ENCODE results near the gene WDR82. TPM values are rescaled to one million over a fixed set of nuclear protein-coding genes. Genes with fewer than 3 reads are reported as not detected.

WDR82 gene
- total and polyA plus RNA-seq, 10 of the 15 experiments (the other 5 are each of a cell fraction or from before 2014, with no cell fraction given), result 10.1 to 82.4 (median 48.7) TPM

DNA sequence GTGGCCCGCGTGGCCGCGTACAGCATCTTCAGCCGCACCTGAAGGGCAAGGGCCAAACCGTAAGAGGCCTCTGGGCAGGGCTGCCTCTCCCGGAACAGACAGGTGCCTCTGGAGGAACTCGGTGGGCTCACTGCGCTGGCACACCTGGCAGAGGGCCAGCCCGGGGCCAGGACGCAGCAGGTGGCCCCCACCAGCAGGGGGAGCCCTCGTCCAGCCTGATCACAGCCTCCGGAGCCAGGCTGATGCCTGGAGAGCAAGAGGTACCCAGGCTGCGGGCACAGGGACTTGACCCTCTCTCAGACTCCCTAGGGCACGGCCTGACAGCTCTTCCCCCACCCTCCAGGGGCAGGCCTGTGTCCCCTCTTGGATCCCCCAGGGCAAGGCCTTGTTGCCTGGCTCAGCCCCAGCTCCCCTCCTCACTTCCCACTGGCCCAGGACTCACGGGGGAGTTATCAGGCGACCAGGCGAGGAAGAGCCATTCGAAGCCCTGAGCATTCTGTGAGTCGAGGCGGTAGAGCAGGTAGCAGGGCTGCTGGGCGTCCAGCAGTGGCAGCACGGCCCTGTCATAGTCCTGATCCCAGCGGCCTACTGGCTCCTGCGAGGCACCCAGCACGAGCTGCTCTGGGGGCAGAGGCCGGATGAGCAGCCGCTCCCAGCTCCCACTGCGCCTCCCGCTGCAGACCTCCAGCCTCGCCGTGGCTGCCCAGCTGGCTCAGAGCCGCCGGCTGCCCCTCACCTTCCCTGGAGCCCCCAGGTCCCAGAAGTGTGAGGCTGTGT lies 46.8 kb downstream of the WDR82 start (continued):
- TF ChIP-seq ASH2L (IDR thresholded peaks at IDR 0.05; ENCODE audit: borderline replicate concordance, low read depth) (no peak), SREBF1 (IDR thresholded peaks at IDR 0.05; ENCODE audit: low read length) (no peak), ZNF207 (IDR thresholded peaks at IDR 0.05; ENCODE audit: borderline replicate concordance) (no peak), SMC3 (IDR thresholded peaks at IDR 0.05; ENCODE audit: borderline replicate concordance, low read length) (peak; percentile 77), RAD51 (IDR thresholded peaks at IDR 0.05) (no peak), JUNB (IDR thresholded peaks at IDR 0.05) (no peak), IKZF1 (conservative IDR thresholded peaks at IDR 0.05) (0 out of 2 replicates have a peak, but pooled peaks have one; percentile 23), PML (IDR thresholded peaks at IDR 0.05; ENCODE audit: low read length) (no peak), YY1 (IDR thresholded peaks at IDR 0.05; ENCODE audit: low read depth, low read length) (peak; percentile 44; the same call in 1 of the 2 replicates), CBX3 (IDR thresholded peaks at IDR 0.05; ENCODE audit: borderline replicate concordance, low read depth) (no peak), TAF1 (IDR thresholded peaks at IDR 0.05; ENCODE audit: borderline replicate concordance, low read depth, low read length) (no peak)
- TF ChIP-seq, protein P1, sequence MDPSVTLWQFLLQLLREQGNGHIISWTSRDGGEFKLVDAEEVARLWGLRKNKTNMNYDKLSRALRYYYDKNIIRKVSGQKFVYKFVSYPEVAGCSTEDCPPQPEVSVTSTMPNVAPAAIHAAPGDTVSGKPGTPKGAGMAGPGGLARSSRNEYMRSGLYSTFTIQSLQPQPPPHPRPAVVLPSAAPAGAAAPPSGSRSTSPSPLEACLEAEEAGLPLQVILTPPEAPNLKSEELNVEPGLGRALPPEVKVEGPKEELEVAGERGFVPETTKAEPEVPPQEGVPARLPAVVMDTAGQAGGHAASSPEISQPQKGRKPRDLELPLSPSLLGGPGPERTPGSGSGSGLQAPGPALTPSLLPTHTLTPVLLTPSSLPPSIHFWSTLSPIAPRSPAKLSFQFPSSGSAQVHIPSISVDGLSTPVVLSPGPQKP (IDR thresholded peaks at IDR 0.05; ENCODE audit: low read depth, low read length), result no peak
- TF ChIP-seq, protein P2, sequence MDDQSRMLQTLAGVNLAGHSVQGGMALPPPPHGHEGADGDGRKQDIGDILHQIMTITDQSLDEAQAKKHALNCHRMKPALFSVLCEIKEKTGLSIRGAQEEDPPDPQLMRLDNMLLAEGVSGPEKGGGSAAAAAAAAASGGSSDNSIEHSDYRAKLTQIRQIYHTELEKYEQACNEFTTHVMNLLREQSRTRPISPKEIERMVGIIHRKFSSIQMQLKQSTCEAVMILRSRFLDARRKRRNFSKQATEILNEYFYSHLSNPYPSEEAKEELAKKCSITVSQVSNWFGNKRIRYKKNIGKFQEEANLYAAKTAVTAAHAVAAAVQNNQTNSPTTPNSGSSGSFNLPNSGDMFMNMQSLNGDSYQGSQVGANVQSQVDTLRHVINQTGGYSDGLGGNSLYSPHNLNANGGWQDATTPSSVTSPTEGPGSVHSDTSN (IDR thresholded peaks at IDR 0.05; ENCODE audit: insufficient replicate concordance, low read depth, low read length), result no peak
- TF ChIP-seq, protein P3, sequence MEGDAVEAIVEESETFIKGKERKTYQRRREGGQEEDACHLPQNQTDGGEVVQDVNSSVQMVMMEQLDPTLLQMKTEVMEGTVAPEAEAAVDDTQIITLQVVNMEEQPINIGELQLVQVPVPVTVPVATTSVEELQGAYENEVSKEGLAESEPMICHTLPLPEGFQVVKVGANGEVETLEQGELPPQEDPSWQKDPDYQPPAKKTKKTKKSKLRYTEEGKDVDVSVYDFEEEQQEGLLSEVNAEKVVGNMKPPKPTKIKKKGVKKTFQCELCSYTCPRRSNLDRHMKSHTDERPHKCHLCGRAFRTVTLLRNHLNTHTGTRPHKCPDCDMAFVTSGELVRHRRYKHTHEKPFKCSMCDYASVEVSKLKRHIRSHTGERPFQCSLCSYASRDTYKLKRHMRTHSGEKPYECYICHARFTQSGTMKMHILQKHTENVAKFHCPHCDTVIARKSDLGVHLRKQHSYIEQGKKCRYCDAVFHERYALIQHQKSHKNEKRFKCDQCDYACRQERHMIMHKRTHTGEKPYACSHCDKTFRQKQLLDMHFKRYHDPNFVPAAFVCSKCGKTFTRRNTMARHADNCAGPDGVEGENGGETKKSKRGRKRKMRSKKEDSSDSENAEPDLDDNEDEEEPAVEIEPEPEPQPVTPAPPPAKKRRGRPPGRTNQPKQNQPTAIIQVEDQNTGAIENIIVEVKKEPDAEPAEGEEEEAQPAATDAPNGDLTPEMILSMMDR (IDR thresholded peaks at IDR 0.05 in 2 of 3, conservative IDR thresholded peaks at IDR 0.05 in 1 of 3; ENCODE audit: control insufficient read depth in 2 of 3, extremely low read depth in 1 of 3, insufficient read depth in 1 of 3, low read depth in 3 of 3, low read length in 3 of 3), result peak; percentile 92 to 98 (median 95)
- TF ChIP-seq, protein P4, sequence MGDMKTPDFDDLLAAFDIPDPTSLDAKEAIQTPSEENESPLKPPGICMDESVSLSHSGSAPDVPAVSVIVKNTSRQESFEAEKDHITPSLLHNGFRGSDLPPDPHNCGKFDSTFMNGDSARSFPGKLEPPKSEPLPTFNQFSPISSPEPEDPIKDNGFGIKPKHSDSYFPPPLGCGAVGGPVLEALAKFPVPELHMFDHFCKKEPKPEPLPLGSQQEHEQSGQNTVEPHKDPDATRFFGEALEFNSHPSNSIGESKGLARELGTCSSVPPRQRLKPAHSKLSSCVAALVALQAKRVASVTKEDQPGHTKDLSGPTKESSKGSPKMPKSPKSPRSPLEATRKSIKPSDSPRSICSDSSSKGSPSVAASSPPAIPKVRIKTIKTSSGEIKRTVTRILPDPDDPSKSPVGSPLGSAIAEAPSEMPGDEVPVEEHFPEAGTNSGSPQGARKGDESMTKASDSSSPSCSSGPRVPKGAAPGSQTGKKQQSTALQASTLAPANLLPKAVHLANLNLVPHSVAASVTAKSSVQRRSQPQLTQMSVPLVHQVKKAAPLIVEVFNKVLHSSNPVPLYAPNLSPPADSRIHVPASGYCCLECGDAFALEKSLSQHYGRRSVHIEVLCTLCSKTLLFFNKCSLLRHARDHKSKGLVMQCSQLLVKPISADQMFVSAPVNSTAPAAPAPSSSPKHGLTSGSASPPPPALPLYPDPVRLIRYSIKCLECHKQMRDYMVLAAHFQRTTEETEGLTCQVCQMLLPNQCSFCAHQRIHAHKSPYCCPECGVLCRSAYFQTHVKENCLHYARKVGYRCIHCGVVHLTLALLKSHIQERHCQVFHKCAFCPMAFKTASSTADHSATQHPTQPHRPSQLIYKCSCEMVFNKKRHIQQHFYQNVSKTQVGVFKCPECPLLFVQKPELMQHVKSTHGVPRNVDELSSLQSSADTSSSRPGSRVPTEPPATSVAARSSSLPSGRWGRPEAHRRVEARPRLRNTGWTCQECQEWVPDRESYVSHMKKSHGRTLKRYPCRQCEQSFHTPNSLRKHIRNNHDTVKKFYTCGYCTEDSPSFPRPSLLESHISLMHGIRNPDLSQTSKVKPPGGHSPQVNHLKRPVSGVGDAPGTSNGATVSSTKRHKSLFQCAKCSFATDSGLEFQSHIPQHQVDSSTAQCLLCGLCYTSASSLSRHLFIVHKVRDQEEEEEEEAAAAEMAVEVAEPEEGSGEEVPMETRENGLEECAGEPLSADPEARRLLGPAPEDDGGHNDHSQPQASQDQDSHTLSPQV (IDR thresholded peaks at IDR 0.05), result no peak
- TF ChIP-seq, protein P5, sequence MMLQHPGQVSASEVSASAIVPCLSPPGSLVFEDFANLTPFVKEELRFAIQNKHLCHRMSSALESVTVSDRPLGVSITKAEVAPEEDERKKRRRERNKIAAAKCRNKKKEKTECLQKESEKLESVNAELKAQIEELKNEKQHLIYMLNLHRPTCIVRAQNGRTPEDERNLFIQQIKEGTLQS (IDR thresholded peaks at IDR 0.05; ENCODE audit: borderline replicate concordance, extremely low read depth, low read depth, low read length), result no peak
- TF ChIP-seq, protein P6, sequence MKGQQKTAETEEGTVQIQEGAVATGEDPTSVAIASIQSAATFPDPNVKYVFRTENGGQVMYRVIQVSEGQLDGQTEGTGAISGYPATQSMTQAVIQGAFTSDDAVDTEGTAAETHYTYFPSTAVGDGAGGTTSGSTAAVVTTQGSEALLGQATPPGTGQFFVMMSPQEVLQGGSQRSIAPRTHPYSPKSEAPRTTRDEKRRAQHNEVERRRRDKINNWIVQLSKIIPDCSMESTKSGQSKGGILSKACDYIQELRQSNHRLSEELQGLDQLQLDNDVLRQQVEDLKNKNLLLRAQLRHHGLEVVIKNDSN (IDR thresholded peaks at IDR 0.05; ENCODE audit: borderline replicate concordance, extremely low read length, insufficient read depth, low read depth, low read length), result no peak
- TF ChIP-seq, protein P7, sequence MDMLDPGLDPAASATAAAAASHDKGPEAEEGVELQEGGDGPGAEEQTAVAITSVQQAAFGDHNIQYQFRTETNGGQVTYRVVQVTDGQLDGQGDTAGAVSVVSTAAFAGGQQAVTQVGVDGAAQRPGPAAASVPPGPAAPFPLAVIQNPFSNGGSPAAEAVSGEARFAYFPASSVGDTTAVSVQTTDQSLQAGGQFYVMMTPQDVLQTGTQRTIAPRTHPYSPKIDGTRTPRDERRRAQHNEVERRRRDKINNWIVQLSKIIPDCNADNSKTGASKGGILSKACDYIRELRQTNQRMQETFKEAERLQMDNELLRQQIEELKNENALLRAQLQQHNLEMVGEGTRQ (IDR thresholded peaks at IDR 0.05; ENCODE audit: borderline replicate concordance, low read depth, low read length), result no peak
